Pericardium fibroblast (primary cell): ENCODE measurements around the gene SLC25A22. TPM values are rescaled to one million over a fixed set of nuclear protein-coding genes. Genes with fewer than 3 reads are reported as not detected.

Experiments used
- total RNA-seq: library from RNA; depleted of rRNA; stranded (reverse); fragments of >200 nt; gene quantifications from 2 replicates; pipeline ENCODE4 v1.2.3, GENCODE V29; 2015

The SLC25A22 gene
- 9.8 and 18.2 TPM in 2 replicates for total RNA-seq

GRCh38 chr11:798093-798713 lies at the start of gene SLC25A22:
TSS of gene SLC25A22 (minus strand) at chr11:798281. CDS start at chr11:795006, 3,275 bp downstream.

GRCh38 chr11:842370-843002 lies 44.4 kb upstream of the SLC25A22 start, which contains the start of the genes POLR2L and TSPAN4:
TSS of gene POLR2L (minus strand) at chr11:842529. CDS start at chr11:842508, 21 bp downstream.
TSS of gene TSPAN4 (plus strand) at chr11:842852. CDS start at chr11:850305, 7,453 bp downstream.

GRCh38 chr11:832529-833113 lies 34.5 kb upstream of the SLC25A22 start, which contains the start of gene CD151:
TSS of gene CD151 (plus strand) at chr11:832952. CDS start at chr11:836070, 3,118 bp downstream.

GRCh38 chr11:827897-828192 lies 29.8 kb upstream of the SLC25A22 start, which contains the start of gene CRACR2B:
TSS of gene CRACR2B (plus strand) at chr11:827919. CDS start at chr11:828608, 689 bp downstream.

GRCh38 chr11:818396-819128 lies 20.5 kb upstream of the SLC25A22 start, which contains the start of gene PNPLA2:
TSS of gene PNPLA2 (plus strand) at chr11:818914. CDS start at chr11:819719, 805 bp downstream.

GRCh38 chr11:809287-810039 lies 11.4 kb upstream of the SLC25A22 start, which contains the start of gene RPLP2:
TSS of gene RPLP2 (plus strand) at chr11:809967. CDS start at chr11:810235, 268 bp downstream.

GRCh38 chr11:789943-790342 lies 8.1 kb downstream of the SLC25A22 start, which contains the start of gene CEND1:
TSS of gene CEND1 (minus strand) at chr11:790090. CDS start at chr11:788576, 1,514 bp downstream.

GRCh38 chr11:777288-778255 lies 20.5 kb downstream of the SLC25A22 start, which contains the start of gene GATD1:
TSS of gene GATD1 (minus strand) at chr11:777487. CDS start at chr11:777462, 25 bp downstream.

GRCh38 chr11:747158-748006 lies 50.7 kb downstream of the SLC25A22 start, which contains the start of gene TALDO1:
TSS of gene TALDO1 (plus strand) at chr11:747464. CDS start at chr11:747482, 18 bp downstream.

Other genes starting within 250 kb of the SLC25A22 start
- 0.60 and 0.70 TPM in 2 replicates for gene LMNTD2, start 237.5 kb downstream of the SLC25A22 start, total RNA-seq
- gene RASSF7, start 237.3 kb downstream of the SLC25A22 start, total RNA-seq = 4.4 and 27.9 TPM in 2 replicates
- gene PHRF1, start 221.8 kb downstream of the SLC25A22 start, total RNA-seq = 14.8 and 16.9 TPM in 2 replicates
- gene IRF7, start 182.3 kb downstream of the SLC25A22 start, total RNA-seq = 18.9 and 21.2 TPM in 2 replicates
- not detected in 2 replicates for gene CDHR5, start 173.3 kb downstream of the SLC25A22 start, total RNA-seq
- not detected in 2 replicates for gene SCT, start 171.1 kb downstream of the SLC25A22 start, total RNA-seq
- gene DRD4, start 161.0 kb downstream of the SLC25A22 start, total RNA-seq = not detected in 2 replicates
- gene DEAF1, start 103.1 kb downstream of the SLC25A22 start, total RNA-seq = 33.8 and 39.2 TPM in 2 replicates
- 26.4 and 33.7 TPM in 2 replicates for gene TMEM80, start 102.5 kb downstream of the SLC25A22 start, total RNA-seq
- 18.2 and 19.9 TPM in 2 replicates for gene EPS8L2, start 92.0 kb downstream of the SLC25A22 start, total RNA-seq
- gene TALDO1, start 50.8 kb downstream of the SLC25A22 start, total RNA-seq = 105 and 133 TPM in 2 replicates
- 34.0 and 46.0 TPM in 2 replicates for gene GATD1, start 20.8 kb downstream of the SLC25A22 start, total RNA-seq
- gene CEND1, start 8.2 kb downstream of the SLC25A22 start, total RNA-seq = 0.94 and 1.3 TPM in 2 replicates
- gene PIDD1, start 7.0 kb upstream of the SLC25A22 start, total RNA-seq = 7.4 and 12.1 TPM in 2 replicates
- 1,276 and 1,479 TPM in 2 replicates for gene RPLP2, start 11.7 kb upstream of the SLC25A22 start, total RNA-seq
- 32.1 and 37.1 TPM in 2 replicates for gene PNPLA2, start 20.6 kb upstream of the SLC25A22 start, total RNA-seq
- gene CRACR2B, start 29.6 kb upstream of the SLC25A22 start, total RNA-seq = 0.70 and 3.3 TPM in 2 replicates
- 300 and 449 TPM in 2 replicates for gene CD151, start 34.7 kb upstream of the SLC25A22 start, total RNA-seq
- gene POLR2L, start 44.2 kb upstream of the SLC25A22 start, total RNA-seq = 144 and 256 TPM in 2 replicates
- gene TSPAN4, start 44.6 kb upstream of the SLC25A22 start, total RNA-seq = 282 and 332 TPM in 2 replicates
- gene CHID1, start 112.5 kb upstream of the SLC25A22 start, total RNA-seq = 88.0 and 91.3 TPM in 2 replicates
- 41.9 and 47.2 TPM in 2 replicates for gene AP2A2, start 127.6 kb upstream of the SLC25A22 start, total RNA-seq
- gene MUC6, start 238.4 kb upstream of the SLC25A22 start, total RNA-seq = not detected in 2 replicates